IgD-negative memory B cell (primary cell): Measurements from ENCODE around the gene RABEP1. TPM values are rescaled to one million over a fixed set of nuclear protein-coding genes. Genes with fewer than 3 reads are reported as not detected.

Experiments
- H3K27ac Mint-ChIP-seq, 3 donors: one replicate each; pipeline ENCODE4 v1.8.0; 2020 to 2022; ENCODE audit warnings: mild to moderate bottlenecking in 3 of 3, mixed read lengths in 3 of 3, moderate library complexity in 1 of 3
- H3K27me3 Mint-ChIP-seq: one replicate; pipeline ENCODE4 v1.8.0; 2021; ENCODE audit warnings: mixed read lengths
- H3K36me3 Mint-ChIP-seq: one replicate; pipeline ENCODE4 v1.8.0; 2020; ENCODE audit warnings: mild to moderate bottlenecking, mixed read lengths
- H3K4me1 Mint-ChIP-seq, 3 donors: one replicate each; pipeline ENCODE4 v1.8.0; 2020 to 2022; ENCODE audit warnings: mixed read lengths in 3 of 3, mild to moderate bottlenecking in 1 of 3
- H3K4me3 Mint-ChIP-seq, 4 donors: one replicate each; pipeline ENCODE4 v1.8.0; 2020 to 2022; ENCODE audit warnings: mild to moderate bottlenecking in 4 of 4, mixed read lengths in 4 of 4, moderate library complexity in 3 of 4
- H3K9me3 Mint-ChIP-seq, 3 donors: one replicate each; pipeline ENCODE4 v1.8.0; 2020 to 2021; ENCODE audit warnings: mixed read lengths in 3 of 3, mild to moderate bottlenecking in 1 of 3
- polyA plus RNA-seq: library from polyadenylated mRNA; unstranded; fragments of 300-500 nt; fragmentation: Illumina TruSeq; gene quantifications from one replicate; pipeline ENCODE4 v1.2.3, GENCODE V29; 2021

RABEP1 gene
- polyA plus RNA-seq, 1 donor from 2014 or later: 62.9 TPM

DNA sequence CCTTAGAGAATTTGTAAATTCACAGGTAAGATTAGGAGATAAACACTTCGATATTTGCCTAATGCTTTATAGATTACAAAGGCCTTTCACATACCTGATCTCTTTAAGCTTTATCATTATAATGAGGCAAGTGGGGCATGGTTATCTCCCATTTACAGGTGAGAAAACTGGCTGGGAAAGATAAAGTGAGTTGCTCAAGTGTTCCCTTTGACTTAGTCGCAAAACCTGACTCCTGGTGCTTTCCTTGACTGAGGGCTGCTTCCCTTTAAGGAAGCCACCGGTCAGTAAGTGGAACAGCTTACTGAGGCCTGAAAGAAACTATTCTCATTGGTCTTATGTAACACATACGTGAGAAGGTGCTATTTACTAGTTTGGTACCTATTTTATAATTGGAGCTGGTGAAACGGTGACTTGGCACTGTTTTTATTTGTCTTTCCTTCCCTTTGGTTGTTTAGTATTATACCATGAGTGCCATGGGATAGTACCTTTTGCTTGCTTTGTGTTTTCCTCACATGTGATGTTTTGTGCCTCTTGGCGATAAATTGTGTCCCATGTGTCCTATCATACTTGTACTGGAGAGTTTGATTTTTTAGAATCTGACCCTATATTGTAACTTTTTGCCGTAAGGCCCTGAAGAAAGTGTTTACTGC is 80.2 kb downstream of the RABEP1 start:
- H3K4me1 Mint-ChIP-seq: peaks cover 0 to 3% (median 1%) of the 10 kb centered on the region in 3 donors
- no peak overlapping the region for H3K27ac Mint-ChIP-seq
- H3K27me3 Mint-ChIP-seq: no peaks in the 10 kb centered on the region
- peaks cover 3% of the 10 kb centered on the region for H3K36me3 Mint-ChIP-seq
- H3K4me3 Mint-ChIP-seq: no peak overlapping the region
- H3K9me3 Mint-ChIP-seq: no peaks in the 10 kb centered on the region

DNA sequence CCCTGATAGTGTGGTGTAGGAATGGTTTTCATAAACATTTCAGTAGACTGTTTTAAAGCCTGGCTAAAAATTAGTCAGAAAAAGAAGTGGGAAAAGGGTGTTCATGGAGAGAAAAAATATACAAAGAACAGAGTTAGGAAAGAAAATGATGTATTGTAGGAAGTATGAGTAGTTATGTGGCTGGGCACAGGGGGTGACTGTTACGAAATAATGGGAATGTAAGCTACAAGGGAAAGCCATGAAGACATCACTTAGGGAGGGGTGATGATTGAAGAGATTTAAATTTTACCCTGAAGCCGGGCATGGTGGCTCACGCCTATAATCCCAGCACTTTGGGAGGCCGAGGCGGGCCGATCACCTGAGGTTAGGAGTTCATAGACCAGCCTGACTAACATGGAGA is 82.1 kb downstream of the RABEP1 start:
- Mint-ChIP-seq H3K36me3 (peaks cover 4% of the 10 kb centered on the region), H3K27me3 (no peaks in the 10 kb centered on the region), H3K9me3 (no peaks in the 10 kb centered on the region), H3K4me1 (peaks cover 0 to 3% (median 1%) of the 10 kb centered on the region in 3 donors), H3K4me3 (no peak overlapping the region), H3K27ac (peak overlapping the region in 1 of 3 donors; percentile 89)

DNA sequence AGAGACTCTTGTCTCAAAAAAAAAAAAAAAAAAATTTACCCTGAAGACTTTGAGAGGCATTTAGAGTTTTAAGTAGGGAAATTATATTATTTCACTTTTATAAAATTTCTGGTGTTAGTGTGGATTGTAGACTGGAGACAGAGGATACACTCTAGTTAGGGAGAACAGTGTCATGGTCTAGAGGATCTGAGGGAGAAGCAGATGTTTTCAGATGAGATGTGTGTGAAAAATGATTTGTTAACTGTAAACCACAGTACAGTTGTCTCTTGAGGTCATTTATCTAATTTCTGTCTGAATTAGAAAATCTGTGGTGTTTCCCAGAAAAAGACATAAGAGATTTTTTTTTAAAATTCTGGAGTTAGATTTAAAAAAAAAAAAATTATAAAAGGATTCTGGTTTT is 82.6 kb downstream of the RABEP1 start:
- Mint-ChIP-seq H3K36me3 (peaks cover 7% of the 10 kb centered on the region), H3K27me3 (no peaks in the 10 kb centered on the region), H3K9me3 (no peaks in the 10 kb centered on the region), H3K27ac (no peak overlapping the region), H3K4me1 (peaks cover 0 to 3% (median 1%) of the 10 kb centered on the region in 3 donors), H3K4me3 (no peak overlapping the region)

DNA sequence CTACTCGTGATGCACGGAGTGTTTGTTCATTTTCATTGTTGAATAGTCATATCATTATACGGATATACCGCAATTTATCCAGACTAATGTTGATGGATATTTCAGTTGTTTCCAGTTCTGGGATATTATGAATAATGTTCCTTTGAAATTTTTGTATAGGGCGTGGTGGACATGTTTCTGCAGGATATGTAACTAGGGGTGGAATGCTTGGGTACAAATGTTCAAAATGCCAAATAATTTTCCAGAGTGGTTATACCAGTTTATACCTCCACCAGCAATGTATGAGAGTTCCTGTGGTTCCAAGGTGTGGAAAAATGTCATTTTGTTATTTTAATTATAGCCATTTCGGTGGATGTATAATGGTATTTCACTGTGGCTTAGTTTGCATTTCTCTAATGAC is 83.7 kb downstream of the RABEP1 start:
- Mint-ChIP-seq H3K4me1 (peaks cover 0 to 4% (median 1%) of the 10 kb centered on the region in 3 donors), H3K27me3 (no peaks in the 10 kb centered on the region), H3K4me3 (no peak overlapping the region), H3K27ac (peak overlapping the region in 1 of 3 donors; percentile 3), H3K9me3 (no peaks in the 10 kb centered on the region), H3K36me3 (peaks cover 7% of the 10 kb centered on the region)

DNA sequence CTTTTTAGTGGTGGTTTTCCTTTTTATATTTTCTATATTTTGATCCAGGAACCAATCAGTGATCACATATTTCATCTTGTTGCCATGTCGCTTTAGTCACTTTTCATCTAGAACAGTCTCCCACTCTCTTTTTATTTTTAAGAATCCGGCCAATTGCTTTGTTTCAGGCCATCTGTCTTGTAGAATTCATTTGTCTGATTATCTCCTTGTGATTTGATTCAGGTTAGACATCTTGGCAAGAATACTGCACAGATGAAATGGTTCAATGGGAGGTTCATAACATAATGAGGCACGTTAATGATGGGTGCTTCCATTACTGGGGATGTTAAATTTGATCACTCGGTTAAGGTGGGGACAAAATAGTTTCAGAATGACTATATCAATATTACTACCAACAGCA is 88.3 kb downstream of the RABEP1 start:
- Mint-ChIP-seq H3K9me3 (no peaks in the 10 kb centered on the region), H3K4me3 (no peak overlapping the region), H3K36me3 (peaks cover 4% of the 10 kb centered on the region), H3K4me1 (peaks cover 0 to 8% (median 8%) of the 10 kb centered on the region in 3 donors), H3K27ac (peak overlapping the region in 1 of 3 donors; percentile 49), H3K27me3 (no peaks in the 10 kb centered on the region)

DNA sequence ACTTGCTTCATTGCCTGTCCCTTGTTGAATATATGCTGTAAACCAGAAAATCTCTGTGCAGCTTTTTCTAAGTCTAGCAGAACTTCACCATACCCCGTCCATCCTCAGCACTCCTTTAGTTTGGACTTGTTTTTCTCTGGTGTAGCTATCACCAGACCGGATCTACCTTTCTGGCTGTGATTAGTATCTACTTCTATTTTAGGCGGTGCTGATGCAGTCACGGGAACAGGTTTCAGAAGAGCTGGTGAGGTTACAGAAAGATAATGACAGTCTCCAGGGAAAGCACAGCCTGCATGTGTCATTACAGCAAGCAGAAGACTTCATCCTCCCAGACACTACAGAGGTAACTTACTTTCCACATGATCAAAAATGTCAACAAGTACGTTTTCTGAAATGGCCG is 91.0 kb downstream of the RABEP1 start:
- Mint-ChIP-seq H3K4me1 (peaks cover 0 to 8% (median 8%) of the 10 kb centered on the region in 3 donors), H3K36me3 (peaks cover 4% of the 10 kb centered on the region)

DNA sequence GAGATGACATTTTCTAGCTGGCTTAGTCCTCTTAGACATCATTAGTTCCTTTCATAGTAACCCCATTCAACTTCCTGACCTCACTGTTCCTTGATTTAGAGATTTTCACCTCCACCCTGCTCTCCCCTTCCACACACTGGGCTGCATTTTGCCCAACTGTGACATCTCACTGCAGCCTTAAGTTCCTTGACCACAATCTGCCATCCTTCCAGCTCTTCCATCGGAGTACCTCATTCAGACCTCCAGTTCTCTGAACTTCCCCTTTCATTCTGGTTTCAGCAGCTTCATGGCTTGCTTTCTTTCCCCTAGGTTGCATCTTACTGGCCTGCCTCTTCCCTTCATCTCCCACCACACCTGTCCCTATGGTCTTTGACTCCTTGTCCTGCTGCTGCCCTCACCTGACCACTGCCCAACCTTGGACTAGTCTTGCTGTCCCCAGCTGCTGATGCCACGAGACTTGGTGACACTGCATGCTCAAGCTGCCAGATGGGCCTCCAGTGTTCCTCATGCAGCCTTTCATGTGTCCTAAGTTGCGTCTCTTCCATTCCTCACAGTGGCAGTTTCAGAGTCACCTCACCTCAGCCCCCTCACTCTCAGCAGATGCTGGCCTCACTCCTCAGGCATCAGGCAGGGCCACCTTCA is 96.6 kb downstream of the RABEP1 start:
- H3K4me3 Mint-ChIP-seq: no peak overlapping the region
- peak overlapping the region in 2 of 3 donors; percentile 81 to 94 for H3K27ac Mint-ChIP-seq
- no peaks in the 10 kb centered on the region for H3K27me3 Mint-ChIP-seq
- peaks cover 2 to 9% (median 2%) of the 10 kb centered on the region in 3 donors for H3K4me1 Mint-ChIP-seq
- H3K9me3 Mint-ChIP-seq: no peaks in the 10 kb centered on the region
- peaks cover 7% of the 10 kb centered on the region for H3K36me3 Mint-ChIP-seq

More for the DNA sequence above, 91.0 kb downstream of the RABEP1 start:
- Mint-ChIP-seq H3K4me3 (peak overlapping the region in 1 of 4 donors; percentile 7), H3K9me3 (no peaks in the 10 kb centered on the region), H3K27ac (peak overlapping the region; percentile 35 to 91 (median 78)), H3K27me3 (no peaks in the 10 kb centered on the region)

DNA sequence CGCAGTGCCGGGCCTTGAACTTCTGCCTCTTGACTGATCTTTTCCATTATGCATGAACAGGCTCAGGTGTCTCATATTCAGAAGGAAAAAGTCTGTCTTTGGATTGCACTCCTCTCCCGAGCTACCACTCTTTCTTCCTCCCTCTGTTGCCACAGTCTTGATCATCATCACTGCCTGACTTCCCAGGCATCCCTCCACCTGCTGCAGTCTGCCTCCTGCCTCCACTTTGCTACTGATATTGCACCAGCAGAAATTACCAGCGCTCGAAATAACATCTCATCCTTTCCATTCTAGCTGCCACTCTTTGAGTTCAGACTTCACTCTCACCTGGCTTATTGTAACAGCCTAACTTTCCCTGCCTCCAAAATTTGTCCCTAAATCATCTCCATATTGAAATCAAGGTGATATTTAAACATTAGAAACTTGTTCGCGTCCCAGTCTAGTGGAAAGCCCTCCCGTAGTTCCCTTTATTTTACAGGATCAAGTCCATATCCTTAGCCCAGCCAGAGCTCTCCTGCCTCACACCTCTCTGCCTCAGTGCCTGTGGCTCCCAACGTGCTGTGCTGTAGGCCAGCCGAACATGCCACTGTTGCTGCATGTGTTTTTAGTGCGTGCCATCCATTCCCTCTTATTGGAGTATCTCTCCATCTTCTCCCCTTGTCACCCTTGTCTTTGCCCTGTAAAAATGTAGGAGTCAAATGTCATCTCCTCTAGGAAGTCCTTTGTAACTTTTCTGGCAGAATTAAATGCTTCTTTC is 97.4 kb downstream of the RABEP1 start:
- Mint-ChIP-seq H3K27me3 (no peaks in the 10 kb centered on the region), H3K4me1 (peaks cover 0 to 9% (median 2%) of the 10 kb centered on the region in 3 donors), H3K4me3 (no peak overlapping the region)

DNA sequence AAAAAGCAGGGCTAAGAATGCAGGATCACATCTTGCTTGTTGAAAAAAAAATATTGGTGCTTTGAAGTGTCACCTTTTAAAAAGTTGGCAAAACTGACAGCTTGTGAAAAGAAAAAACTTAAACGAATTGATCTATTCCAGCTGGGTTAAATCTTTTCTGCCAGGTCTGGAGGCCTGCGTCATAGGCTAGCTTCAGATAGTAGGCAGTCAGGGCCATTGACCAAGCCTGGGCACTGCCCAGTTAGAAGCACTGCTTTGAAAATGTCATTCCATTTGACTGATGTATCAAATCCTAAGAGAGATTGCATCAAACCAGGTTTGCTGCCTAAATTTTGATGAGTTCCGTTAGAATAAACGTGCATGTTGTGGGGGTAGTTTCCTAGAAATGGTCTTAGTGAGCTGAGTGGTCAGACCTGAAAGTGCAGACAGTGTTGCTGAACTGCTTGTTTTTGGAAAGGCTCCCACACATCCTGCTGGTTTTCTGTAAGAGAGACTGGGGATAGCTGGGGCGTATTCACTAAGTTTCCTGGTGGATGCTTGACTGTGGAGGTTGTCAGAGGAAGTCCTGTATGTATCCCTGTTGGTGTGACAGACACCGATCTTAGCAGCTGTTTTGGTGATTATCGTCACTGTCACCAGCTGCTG is 98.5 kb downstream of the RABEP1 start:
- H3K36me3 Mint-ChIP-seq: peaks cover 7% of the 10 kb centered on the region

More for the DNA sequence above, 97.4 kb downstream of the RABEP1 start:
- Mint-ChIP-seq H3K27ac (peak overlapping the region; percentile 13 to 81 (median 67)), H3K36me3 (peaks cover 7% of the 10 kb centered on the region), H3K9me3 (no peaks in the 10 kb centered on the region)

DNA sequence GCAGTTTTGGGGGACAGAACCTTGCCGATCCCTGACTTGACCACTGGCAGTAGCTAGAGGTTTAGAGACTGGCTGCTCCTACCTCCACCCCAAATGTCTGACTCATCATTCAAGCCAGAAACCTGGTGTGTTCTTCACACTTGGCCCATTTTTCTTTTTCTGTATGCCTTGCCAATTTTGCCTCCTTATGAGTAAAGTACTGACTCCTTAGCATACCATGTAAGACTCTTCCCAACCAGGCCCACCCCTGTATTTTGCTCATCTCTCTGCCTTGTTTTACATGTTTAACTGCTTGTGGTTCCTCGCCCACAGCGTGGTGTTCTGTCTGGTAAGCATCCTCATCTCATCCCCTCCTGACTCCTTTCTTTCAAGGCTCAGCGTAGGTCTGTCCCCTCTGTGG is 99.5 kb downstream of the RABEP1 start:
- Mint-ChIP-seq H3K27me3 (no peaks in the 10 kb centered on the region), H3K36me3 (peaks cover 7% of the 10 kb centered on the region), H3K4me3 (no peak overlapping the region), H3K27ac (peak overlapping the region in 1 of 3 donors; percentile 81), H3K4me1 (peaks cover 0 to 9% (median 2%) of the 10 kb centered on the region in 3 donors), H3K9me3 (no peaks in the 10 kb centered on the region)

More for the DNA sequence above, 98.5 kb downstream of the RABEP1 start:
- peak overlapping the region; percentile 19 to 81 (median 67) for H3K27ac Mint-ChIP-seq
- H3K27me3 Mint-ChIP-seq: no peaks in the 10 kb centered on the region
- H3K4me3 Mint-ChIP-seq: no peak overlapping the region
- peaks cover 0 to 9% (median 2%) of the 10 kb centered on the region in 3 donors for H3K4me1 Mint-ChIP-seq
- H3K9me3 Mint-ChIP-seq: no peaks in the 10 kb centered on the region

DNA sequence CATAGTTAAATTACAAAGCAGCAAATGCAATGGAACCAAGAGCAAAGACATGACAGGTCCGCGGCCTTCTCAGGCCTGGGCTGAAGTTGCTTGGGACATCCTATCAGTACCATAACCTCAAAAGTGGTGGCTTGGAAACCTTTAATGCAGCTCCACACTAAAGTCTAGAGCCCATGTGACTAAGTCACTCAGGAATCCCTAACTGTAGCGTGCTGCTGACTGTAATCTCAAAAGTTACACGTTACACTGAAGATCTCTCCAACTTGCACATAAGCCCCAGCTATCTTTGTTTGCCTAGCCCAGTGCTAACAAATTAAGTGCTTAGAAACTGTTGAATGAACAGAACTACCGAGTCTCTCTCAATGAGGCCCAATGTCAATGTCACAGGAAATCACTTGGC is 109.6 kb downstream of the RABEP1 start:
- Mint-ChIP-seq H3K4me3 (no peak overlapping the region), H3K36me3 (peaks cover 9% of the 10 kb centered on the region), H3K27me3 (no peaks in the 10 kb centered on the region), H3K9me3 (peaks cover 0 to 4% (median 3%) of the 10 kb centered on the region in 3 donors), H3K27ac (peak overlapping the region in 2 of 3 donors; percentile 35 to 85), H3K4me1 (peaks cover 5 to 9% (median 5%) of the 10 kb centered on the region in 3 donors)

DNA sequence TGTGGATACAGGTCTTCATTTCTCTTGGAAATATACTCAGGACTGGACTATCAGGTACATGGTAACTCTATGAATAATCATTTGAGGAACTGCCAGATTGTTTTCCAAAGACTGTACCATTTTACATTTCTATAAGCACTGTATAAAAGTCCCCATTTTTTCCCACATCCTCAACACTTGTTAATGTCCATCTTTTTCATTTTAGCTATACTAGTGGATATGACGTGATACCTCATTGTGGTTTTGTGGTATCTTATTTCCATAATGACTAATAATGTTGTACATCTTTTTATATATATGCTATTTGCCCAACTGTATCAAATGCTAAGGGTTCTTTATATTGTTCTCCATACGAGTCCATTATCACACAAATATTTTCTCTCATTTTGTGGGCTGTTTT is 114.5 kb downstream of the RABEP1 start:
- Mint-ChIP-seq H3K27ac (peak overlapping the region in 2 of 3 donors; percentile 4 to 53), H3K4me3 (no peak overlapping the region), H3K9me3 (no peaks in the 10 kb centered on the region), H3K36me3 (peaks cover 6% of the 10 kb centered on the region), H3K27me3 (no peaks in the 10 kb centered on the region), H3K4me1 (no peaks in the 10 kb centered on the region)

DNA sequence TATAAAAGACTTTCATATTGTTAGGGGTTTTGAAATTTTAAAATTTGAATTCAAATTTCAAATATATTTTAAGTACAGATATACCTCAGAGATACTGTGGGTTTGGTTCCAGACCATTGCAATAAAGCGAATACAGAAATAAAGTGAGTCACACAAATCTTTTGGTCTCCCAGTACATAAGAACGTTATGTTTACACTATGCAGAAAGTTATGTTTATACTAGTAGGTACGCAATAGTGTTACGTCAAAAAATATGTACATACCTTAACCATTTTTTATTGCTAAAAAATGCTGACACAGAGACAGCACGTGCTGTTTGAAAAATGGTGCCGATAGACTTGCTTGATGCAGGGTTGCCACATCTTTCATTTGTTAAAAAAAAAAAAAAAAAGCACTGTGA is 117.7 kb downstream of the RABEP1 start:
- no peaks in the 10 kb centered on the region for H3K27me3 Mint-ChIP-seq
- H3K4me3 Mint-ChIP-seq: no peak overlapping the region
- H3K4me1 Mint-ChIP-seq: peaks cover 0 to 3% (median 0%) of the 10 kb centered on the region in 3 donors
- no peaks in the 10 kb centered on the region for H3K9me3 Mint-ChIP-seq
- H3K36me3 Mint-ChIP-seq: peaks cover 2% of the 10 kb centered on the region
- no peak overlapping the region for H3K27ac Mint-ChIP-seq

DNA sequence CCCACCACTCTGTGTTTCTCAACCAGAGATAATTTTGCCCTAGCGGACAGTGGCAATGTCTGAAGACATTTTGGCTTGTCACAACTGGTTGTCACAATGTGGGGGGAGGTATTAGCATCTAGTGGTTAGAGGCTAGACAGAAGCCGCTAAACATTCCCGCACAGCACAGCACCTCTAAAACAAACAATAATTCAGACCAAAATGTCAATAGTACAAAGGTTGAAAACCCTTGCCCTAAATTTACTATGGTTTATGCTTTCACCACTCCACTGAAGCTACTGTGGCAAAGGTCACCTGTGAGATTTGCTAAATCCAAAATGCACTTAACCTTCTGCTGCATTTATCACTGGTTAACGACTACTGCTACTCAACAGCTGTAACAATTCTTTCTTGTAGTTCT is 123.3 kb downstream of the RABEP1 start:
- Mint-ChIP-seq H3K4me3 (peak overlapping the region in 1 of 4 donors; percentile 33), H3K4me1 (peaks cover 6 to 11% (median 8%) of the 10 kb centered on the region in 3 donors), H3K36me3 (no peaks in the 10 kb centered on the region), H3K27ac (peak overlapping the region in 1 of 3 donors; percentile 72), H3K9me3 (no peaks in the 10 kb centered on the region), H3K27me3 (no peaks in the 10 kb centered on the region)

DNA sequence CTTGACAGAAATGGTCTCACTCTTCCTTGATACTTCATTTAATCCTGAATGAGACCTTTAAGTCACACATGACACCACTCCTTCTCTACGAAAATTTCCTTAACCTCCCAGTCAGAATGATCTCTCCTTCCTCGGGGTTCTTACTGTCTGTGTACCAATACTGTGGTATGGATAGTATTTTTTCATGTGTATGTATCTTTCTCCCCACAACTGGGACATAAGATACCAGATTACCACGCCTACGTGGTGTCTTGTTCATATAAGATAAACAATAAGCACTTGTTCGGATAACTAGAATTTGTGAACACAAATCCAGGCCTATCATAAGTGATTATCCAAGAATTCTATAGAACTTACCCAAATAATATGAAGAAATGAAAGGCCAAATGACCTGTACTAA is 126.1 kb downstream of the RABEP1 start:
- no peak overlapping the region for H3K4me3 Mint-ChIP-seq
- no peak overlapping the region for H3K27ac Mint-ChIP-seq
- H3K36me3 Mint-ChIP-seq: no peaks in the 10 kb centered on the region
- no peaks in the 10 kb centered on the region for H3K27me3 Mint-ChIP-seq
- peaks cover 16 to 30% (median 22%) of the 10 kb centered on the region in 3 donors for H3K4me1 Mint-ChIP-seq
- no peaks in the 10 kb centered on the region for H3K9me3 Mint-ChIP-seq
